ENCODE measurements around the gene MRPL17.

- no peak for TF ChIP-seq REST (IDR thresholded peaks at IDR 0.05; ENCODE audit: low read depth)
- no peak for TF ChIP-seq CTCF (IDR thresholded peaks at IDR 0.05 in 2 of 3, conservative IDR thresholded peaks at IDR 0.05 in 1 of 3; ENCODE audit: borderline replicate concordance in 1 of 3, insufficient read depth in 1 of 3, low read depth in 2 of 3, low read length in 2 of 3)
- TF ChIP-seq EZH2 (IDR thresholded peaks at IDR 0.05): no peak
- no peak for TF ChIP-seq POLR2A (IDR thresholded peaks at IDR 0.05; ENCODE audit: borderline replicate concordance, extremely low read depth, insufficient read depth, insufficient read length)
- no peak for TF ChIP-seq FOSL1 (IDR thresholded peaks at IDR 0.05; ENCODE audit: low read depth)
- no peak for TF ChIP-seq EZH2phosphoT487 (IDR thresholded peaks at IDR 0.05; ENCODE audit: borderline replicate concordance)
- TF ChIP-seq TCF7L2 (IDR thresholded peaks at IDR 0.05; ENCODE audit: borderline replicate concordance, extremely low read depth, insufficient read depth, insufficient read length): no peak
- TF ChIP-seq ATF3 (IDR thresholded peaks at IDR 0.05): no peak
- no peak for TF ChIP-seq YY1 (IDR thresholded peaks at IDR 0.05; ENCODE audit: extremely low read depth, insufficient replicate concordance, low read depth, low read length)
- TF ChIP-seq SIN3A (IDR thresholded peaks at IDR 0.05; ENCODE audit: low read depth): no peak
- TF ChIP-seq SP1 (IDR thresholded peaks at IDR 0.05; ENCODE audit: low read depth): no peak
Measured at GRCh38 chr11:6708876-6709275, 25.7 kb upstream of the MRPL17 start.
